ENCODE results near the gene TRAP1.
"Not testable (repeated sequence)": the region's sequence is repeated elsewhere in the genome, so short reads cannot be mapped to it uniquely, and the experiment has no call there.

The TRAP1 gene

GRCh38 chr16:3670711-3671110, 46.6 kb downstream of the TRAP1 start:
- DNase-seq = no peak

- DNase-seq = no peak
Measured at GRCh38 chr16:3669082-3669481, 48.2 kb downstream of the TRAP1 start.

DNA sequence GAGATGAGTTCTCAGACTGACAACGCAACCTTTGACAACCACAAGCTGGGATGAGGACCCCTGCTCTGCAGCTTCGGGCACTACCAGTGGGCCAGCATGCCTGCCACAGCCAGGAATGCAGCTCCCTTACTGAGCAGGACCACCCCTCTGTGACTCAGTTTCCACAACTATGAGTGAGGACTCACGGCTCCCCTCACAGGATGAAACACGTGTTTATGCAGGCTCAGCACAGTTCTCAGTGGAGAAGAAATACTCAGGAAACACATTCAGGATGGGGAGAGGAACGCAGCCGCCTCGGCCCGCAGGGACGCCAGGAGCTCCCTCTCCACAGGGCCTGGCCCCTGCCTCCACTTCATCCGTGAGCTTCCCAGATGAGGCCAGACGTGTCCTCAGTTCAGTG, 48.7 kb downstream of the TRAP1 start:
- no peak for DNase-seq

GRCh38 chr16:3665508-3665907, 51.8 kb downstream of the TRAP1 start:
- no peak for DNase-seq

DNA sequence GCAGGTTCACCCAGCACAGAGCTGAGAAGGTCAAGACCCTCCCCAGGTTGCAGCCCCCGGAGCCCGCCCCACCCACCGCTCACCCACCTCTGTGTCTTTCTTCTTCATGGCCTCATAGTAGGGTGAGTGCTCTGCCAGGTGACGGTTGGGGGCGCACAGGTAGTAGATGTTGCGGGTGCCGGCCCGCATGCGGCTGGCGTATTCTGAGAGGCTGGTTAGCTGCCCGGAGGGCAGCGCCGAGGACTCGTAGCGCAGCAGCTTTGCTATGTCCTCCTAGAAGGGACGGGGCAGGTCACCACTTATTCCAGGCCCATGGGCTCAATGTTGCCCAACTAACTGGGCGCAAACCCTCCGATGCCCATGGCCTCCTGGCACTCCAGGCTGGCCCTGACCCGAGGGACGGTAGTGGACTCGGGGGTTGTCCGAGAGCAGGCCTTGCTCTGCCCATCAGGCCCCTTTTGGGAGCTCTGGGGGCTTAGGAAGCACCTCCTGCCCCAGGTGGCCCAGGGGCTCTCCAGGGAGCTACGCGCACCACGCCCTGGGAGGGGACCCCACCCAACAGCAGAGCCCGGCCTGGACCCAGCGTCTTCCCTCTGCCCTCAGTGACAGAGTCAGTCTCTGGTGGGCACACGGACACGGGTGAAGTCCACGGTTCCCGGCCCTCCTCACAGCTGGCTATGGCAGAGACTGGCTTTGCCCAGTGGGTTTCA, 53.0 kb downstream of the TRAP1 start:
- no peak for DNase-seq

DNA sequence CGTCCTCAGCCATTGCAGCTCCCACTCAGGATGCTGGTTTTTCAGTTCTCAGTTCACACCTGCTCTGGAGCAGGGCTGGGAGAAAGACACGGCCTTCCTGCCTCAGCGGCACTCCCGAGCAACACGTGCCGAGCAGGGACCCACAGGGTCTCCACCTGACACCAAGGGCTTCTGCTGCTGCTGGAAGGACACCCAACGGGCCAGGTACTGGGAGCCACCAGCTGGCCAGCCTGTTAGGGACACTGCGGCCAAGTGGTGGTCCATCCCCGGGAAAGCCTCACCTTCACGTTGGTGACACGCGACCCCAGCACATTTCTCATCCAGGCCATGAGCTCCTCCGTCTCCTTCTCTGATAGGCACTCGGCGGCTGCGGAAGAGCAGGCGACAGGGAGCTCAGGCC, 54.7 kb downstream of the TRAP1 start:
- no peak for DNase-seq

DNA sequence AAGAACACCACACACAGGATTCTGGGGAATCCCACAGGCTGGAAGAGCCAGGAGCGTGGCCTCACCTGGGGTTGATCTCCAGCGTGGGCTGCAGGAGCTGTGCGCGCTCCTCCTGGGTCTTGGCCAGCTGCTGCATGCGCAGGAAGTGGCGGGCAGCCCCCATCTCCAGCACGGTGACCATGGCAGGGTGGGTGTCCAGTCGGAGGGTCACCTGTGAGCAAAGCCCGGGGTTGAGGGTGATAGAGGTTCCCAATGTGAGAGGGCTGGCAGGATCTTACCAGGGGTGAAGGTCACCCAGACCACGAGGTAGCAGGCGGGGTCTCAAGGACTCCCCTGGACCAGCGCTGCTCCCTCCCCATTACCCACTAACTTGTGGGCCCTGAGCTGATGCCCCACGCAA, 55.4 kb downstream of the TRAP1 start:
- no peak for DNase-seq

GRCh38 chr16:3661311-3661710, 56.0 kb downstream of the TRAP1 start:
- DNase-seq = no peak

DNA sequence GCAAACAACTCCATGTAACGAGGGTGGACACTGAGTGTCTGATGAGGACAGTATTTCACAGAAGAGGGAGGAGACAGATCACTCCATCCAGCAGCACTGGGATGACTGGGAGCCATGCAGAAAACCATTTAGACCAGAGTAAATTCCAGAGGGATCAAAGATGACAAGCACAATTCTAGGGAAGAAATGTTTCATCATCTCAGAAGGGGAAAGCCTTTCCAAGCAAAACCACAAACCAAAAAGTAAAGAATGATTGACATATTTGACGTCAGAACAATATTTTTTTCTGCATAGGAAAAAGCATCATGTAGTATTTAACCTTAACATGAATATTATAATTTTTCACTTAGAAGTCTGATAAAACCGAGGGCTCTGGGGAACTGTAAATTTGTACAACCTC, 58.1 kb downstream of the TRAP1 start:
- DNase-seq = no peak

GRCh38 chr16:3656491-3657468, 60.5 kb downstream of the TRAP1 start:
- no peak for DNase-seq

- DNase-seq = not testable (repeated sequence)
Measured at GRCh38 chr16:3656160-3656490, 61.2 kb downstream of the TRAP1 start.

- no peak for DNase-seq
Measured at GRCh38 chr16:3655396-3656159, 61.7 kb downstream of the TRAP1 start.

DNA sequence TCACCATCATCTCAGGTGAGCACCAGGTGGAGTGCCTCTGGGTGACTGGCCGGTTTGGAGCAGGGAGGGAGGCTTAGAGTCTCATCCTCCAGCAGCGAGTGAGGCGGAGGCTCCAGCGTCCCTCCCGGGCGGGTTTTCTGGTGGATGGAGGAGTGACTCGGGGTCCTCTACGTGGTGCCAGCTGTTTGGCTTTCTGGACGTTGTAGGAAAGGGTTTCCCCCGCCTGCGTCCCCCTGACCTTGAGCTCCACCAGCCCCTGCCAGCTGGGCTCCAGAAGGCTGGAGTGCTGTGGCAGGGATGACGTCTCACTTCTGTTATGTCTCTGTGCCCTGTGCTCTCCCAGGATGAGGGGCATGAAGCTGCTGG, 62.3 kb downstream of the TRAP1 start:
- no peak for DNase-seq

GRCh38 chr16:3654249-3654991, 62.9 kb downstream of the TRAP1 start, which contains the start of gene DNASE1:
Gene DNASE1 (plus strand): TSS chr16:3654691. CDS start chr16:3655374, 683 bp downstream.
- peak; percentile 44 to 58 for DNase-seq

DNA sequence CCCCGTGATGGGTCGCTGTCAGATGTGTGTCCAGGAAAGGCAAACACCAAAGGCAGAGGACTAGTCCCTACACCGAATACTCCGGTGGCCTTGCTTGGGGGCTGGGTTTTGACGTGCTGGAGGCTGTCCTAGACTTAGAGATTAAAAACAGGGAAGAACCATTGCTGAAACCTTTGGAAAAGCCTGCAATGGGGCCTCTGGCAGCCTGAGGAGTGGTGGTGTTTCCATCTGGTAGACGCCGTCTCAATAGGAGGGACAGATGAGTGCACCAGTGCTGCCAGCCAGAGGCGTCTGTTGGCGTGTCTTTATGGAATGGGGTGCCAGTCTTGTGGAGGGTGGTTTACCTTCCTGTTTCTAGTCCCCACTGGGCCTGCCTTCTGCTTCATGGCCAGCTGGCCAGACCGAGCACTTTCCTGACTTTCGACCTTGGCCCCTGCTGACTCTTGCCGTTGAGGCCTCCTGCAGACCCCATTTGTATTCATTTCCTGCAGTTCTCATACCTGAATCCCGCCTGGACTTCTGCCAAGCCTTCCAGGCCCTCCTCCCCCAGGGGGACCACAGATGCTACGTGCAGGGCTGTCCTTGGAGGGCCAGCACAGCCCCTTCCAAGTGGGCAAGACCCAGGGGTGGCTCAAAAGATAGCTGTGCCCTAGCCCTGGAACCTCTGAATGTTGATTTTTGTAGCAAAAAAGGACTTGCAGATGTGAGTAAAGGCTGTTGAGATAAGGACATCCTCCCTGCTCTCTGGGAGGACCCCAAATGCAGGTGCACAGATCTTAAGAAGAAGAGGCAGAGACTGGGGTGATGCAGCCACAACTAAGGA, 64.7 kb downstream of the TRAP1 start:
- no peak for DNase-seq

DNA sequence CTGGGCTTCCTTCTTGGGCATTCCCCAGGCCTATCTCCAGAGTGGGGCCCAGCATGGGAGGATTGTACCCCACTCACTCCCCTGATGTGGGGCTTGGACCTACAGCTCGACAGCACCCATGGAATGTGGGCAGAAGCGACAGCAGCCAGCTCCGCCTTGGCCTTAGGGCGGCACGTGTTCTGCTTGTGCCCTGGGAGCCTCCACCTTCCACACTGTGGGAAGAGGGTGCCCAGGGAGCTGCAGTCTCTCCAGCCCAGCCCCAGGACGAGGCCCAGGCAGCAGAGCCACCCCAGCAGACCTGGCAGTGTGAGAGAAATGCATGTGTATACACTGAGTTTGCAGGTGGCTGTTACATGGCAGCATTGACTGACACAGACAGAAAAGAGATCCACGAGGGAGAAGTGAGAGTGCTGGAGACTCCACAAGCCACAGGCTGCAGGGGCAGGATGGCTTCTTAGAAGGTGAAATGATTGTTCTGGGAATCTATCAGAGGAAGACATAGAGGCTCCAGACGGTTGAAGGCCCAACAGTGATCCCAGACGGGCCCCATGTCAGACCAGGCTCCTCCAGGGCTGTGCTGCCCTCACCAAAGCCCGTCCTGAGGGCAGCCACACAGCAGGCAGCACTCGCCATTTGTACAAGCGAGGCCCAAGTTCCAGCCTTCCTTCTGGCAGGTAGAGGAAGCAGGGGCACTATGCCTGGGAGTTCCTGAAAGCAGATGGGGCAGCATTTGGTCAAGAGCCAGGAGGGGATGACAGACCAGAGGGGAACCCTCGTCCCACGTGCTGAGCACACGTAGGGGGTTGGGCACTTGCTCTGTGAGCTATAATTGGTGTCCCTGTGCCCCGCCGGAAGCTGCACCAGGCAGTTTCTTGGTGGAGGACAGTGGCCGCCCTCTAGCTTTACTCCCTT, 65.6 kb downstream of the TRAP1 start:
- peak; percentile 29 to 71 for DNase-seq

GRCh38 chr16:3650631-3651265, 66.6 kb downstream of the TRAP1 start:
- no peak for DNase-seq

DNA sequence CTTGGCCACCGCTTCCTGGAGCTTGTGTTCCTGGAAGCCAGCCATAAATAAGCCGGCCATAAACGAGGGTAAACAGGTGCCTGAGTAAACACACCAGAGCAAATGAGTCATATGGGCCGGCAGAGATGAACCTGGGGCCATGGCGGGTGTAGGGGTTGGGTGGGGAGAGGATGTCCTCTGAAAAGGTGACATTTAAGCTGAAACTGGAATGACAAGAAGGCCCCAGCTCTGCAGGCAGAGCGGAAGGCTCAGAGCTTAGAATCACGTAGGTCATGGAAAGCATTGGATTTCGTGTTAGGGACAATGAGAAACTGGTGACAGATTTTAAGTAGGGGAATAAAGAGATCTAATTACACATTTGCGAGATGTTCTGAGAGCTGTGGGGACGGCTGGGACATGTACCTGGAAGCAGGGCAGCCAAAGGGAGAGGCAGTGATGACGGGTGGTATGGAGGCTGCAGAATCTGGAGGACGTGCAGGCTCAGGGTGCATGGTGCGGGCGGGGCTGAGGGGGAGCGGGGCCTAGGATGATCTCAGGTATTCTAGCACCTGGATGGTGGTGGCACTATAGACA, 70.9 kb downstream of the TRAP1 start:
- no peak for DNase-seq

DNA sequence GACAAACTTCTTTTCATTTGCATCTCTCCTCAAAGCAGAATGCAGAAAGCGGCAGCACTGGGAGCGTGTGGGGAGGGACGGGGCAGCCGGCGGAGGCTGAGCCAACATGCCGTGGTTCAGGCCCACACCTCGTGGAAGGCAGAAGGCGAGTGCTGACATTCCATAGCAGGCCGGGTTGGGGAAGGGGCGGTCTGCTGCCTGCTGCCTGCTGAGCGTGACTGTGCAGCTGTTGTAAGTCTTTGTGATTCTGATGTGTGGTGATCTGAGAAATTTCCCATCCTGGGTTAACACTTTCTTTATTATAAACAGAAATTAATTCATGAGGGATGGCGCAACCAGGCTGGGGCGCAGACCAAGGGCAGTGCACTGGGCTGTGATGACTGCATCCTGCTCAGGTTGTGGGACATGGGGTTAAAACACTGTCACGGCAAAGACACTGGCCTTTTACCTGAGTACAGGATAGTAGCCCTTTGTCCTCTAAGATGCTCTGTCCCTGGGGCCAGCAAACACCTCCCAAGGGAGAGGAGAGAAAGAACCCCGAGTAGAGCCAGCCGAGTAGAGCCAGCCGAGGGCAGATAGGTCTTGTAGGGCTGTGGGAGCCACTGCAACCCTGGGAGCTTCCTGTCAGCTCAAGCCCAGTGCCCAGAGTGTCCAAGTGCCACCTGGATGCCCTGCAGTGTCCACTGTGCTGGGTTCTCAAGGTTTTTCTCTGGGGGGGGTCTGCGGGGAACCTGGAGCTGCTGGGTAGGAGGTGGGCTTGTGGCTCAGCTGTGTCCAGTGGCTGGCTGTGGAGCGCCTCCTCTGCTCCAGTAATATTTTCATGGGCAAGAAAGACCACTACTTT, 71.6 kb downstream of the TRAP1 start:
- DNase-seq = no peak

Measured in NCI-H524 (cell line).